ENCODE measurements around the gene COMMD1. TPM values are rescaled to one million over a fixed set of nuclear protein-coding genes. Genes with fewer than 3 reads are reported as not detected.

Gene COMMD1
- total and polyA plus RNA-seq, 9 donors, result 25.4 to 48.8 (median 33.3) TPM

DNA sequence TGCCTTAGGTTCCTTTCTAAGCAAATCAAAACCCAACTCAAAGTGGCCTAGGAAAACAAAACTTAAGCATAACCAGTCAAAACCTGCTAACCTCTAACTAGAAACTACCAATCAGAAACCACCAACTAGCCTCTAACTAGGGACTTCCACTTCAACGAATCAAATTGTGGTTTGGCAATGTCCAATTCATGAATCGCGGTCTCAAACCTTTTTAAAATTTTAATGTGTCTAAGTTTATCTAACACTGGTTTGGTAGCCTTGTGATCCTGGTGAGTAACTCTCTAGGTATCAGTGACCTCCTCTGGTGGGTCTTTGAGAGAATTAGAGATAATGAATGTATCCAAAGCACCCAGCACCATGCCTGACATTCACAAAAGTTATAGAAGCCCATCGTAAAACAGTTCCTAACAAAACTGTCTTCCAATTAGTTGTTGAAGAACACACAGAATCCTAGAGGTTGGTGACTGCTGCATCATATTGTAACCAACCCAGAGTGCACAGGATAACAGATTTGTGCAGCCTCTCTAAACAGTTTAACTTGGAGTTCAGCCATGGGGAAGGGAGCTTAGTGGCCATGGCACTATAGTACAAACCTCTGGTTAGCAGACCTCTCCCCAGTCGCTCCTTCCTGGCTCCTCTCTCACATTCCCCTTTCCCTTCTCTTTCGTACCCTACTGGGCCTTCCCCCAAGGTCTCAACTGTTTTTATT, 245.3 kb downstream of the COMMD1 start:
- WGBS, 3 donors, result 82 to 86% (median 84%) methylated on average over 6 of the region's 6 CpGs
- no peak for DNase-seq
- no peaks in the 10 kb centered on the region for H3K36me3 ChIP-seq
- H3K27me3 ChIP-seq, result no peaks in the 10 kb centered on the region
- TF ChIP-seq EP300 (IDR thresholded peaks at IDR 0.05) (no peak), CTCF (IDR thresholded peaks at IDR 0.05) (no peak), POLR2A (IDR thresholded peaks at IDR 0.05) (no peak)
- H3K27ac ChIP-seq, result no peak overlapping the region
- no peak overlapping the region for H3K4me3 ChIP-seq
- no peaks in the 10 kb centered on the region for H3K9me3 ChIP-seq
- H3K4me1 ChIP-seq (ENCODE audit: insufficient read depth), result no peaks in the 10 kb centered on the region
- intact Hi-C loops (cut with DNase I), result no loop called here

DNA sequence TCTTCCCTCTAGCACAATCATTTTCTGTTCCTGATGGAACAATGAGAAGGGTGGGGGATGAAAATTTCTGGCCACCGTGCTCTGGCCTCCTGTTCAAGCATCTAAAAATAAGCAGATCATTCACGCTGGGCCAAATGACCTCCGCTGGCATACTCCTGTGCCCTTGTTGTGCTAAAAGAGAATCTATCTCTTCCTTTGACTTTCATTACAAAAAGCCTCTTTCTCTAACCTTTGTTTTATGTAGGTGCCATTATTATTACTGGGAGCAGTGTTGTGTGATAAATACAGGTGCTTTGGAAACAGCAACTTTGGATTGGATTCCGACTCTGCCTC, 245.8 kb downstream of the COMMD1 start:
- 72 to 79% (median 75%) methylated on average over 4 of the region's 4 CpGs for WGBS, 3 donors

GRCh38 chr2:62152000-62152399, 246.5 kb downstream of the COMMD1 start:
- Histone ChIP-seq H3K36me3 (no peaks in the 10 kb centered on the region), H3K4me3 (no peak overlapping the region), H3K27me3 (no peaks in the 10 kb centered on the region), H3K4me1 (ENCODE audit: insufficient read depth) (no peaks in the 10 kb centered on the region), H3K27ac (no peak overlapping the region), H3K9me3 (no peaks in the 10 kb centered on the region)
- DNase-seq, result no peak
- intact Hi-C loops (cut with DNase I), result no loop called here
- 83 to 87% (median 84%) methylated on average over 3 of the region's 3 CpGs for WGBS, 3 donors
- TF ChIP-seq POLR2A (IDR thresholded peaks at IDR 0.05), result no peak
- no peak for TF ChIP-seq EP300 (IDR thresholded peaks at IDR 0.05)
- TF ChIP-seq CTCF (IDR thresholded peaks at IDR 0.05), result no peak

More for the DNA sequence above, 245.8 kb downstream of the COMMD1 start:
- Histone ChIP-seq H3K4me3 (no peak overlapping the region), H3K27me3 (no peaks in the 10 kb centered on the region), H3K4me1 (ENCODE audit: insufficient read depth) (no peaks in the 10 kb centered on the region), H3K9me3 (no peaks in the 10 kb centered on the region), H3K36me3 (no peaks in the 10 kb centered on the region), H3K27ac (no peak overlapping the region)
- intact Hi-C loops (cut with DNase I), result no loop called here
- no peak for DNase-seq
- TF ChIP-seq POLR2A (IDR thresholded peaks at IDR 0.05), result no peak
- no peak for TF ChIP-seq CTCF (IDR thresholded peaks at IDR 0.05)
- no peak for TF ChIP-seq EP300 (IDR thresholded peaks at IDR 0.05)

DNA sequence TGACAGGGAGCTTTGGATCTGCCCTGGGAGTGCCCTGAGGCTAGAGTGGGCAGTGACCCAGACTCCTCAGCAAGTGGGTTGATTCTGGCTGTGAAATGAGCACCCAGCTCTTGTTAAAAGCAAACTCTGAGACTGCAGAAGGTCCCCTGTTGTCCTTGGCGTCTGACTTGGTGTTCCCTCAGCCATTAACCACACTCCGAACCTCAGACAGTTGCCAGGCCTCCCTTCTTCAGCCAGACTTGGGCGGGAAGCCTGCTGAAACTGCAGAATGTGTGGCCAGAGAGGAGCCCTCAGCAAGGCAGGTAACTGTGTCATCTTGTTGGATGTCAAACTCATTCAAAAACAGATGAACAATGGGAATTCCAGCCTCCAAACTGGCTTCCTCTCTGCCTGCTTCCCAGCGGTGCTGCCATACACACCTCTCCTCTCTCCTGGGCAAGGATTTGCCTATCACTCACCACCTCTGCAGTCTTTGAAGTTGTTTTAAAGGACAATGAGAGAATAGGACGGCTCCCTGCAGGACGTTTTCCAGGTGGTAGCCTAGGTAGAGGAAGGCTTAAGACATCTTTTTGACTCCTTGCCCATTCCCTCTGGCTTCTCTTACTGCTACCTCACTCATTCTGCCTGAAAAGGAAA, 251.5 kb downstream of the COMMD1 start:
- WGBS, 3 donors, result 74 to 81% (median 76%) methylated on average over 6 of the region's 6 CpGs
- H3K36me3 ChIP-seq, result no peaks in the 10 kb centered on the region
- H3K27me3 ChIP-seq, result no peaks in the 10 kb centered on the region
- H3K9me3 ChIP-seq, result no peaks in the 10 kb centered on the region
- DNase-seq, result no peak
- peak overlapping the region in 1 of 2 donors; percentile 11 for H3K27ac ChIP-seq
- H3K4me3 ChIP-seq, result no peak overlapping the region
- H3K4me1 ChIP-seq (ENCODE audit: insufficient read depth), result no peaks in the 10 kb centered on the region
- intact Hi-C loops (cut with DNase I), result no loop called here
- TF ChIP-seq CTCF (IDR thresholded peaks at IDR 0.05) (no peak), EP300 (IDR thresholded peaks at IDR 0.05) (no peak), POLR2A (IDR thresholded peaks at IDR 0.05) (no peak)

All from ovary (tissue), 9 donors.